GM18526 (cell line): ENCODE results near the gene PCSK6.

Experiments
- POLR2A ChIP-seq: IDR thresholded peaks from 3 replicates; pipeline ENCODE4 v1.6.1; 2011; ENCODE audit not compliant: insufficient read length; ENCODE audit errors: extremely low read depth

Gene PCSK6

GRCh38 chr15:101526890-101527289, 37.4 kb upstream of the PCSK6 start:
- no peak for TF ChIP-seq POLR2A

- no peak for TF ChIP-seq POLR2A
Measured at GRCh38 chr15:101526442-101526841, 36.9 kb upstream of the PCSK6 start.

DNA sequence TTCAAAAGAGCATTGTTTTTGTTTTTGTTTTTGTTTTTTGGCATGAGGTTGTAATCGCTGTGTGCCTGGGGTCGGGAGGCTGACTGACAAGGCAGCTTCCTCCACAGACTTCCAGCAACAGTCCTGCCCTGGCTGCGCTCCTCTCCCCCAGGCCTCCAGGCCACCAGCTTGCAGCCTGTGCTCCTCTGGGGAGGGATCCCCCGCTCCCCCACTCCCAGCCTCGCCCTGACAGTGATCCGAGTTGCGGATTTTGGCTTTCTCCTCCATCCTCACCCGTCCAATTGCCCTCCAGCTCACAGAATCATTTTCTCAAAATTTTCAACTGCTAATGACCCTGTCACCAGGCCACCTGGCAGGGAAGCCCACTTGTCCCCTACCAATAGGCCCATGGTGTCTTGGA, 36.5 kb upstream of the PCSK6 start:
- no peak for TF ChIP-seq POLR2A

GRCh38 chr15:101525087-101525669, 35.7 kb upstream of the PCSK6 start:
- no peak for TF ChIP-seq POLR2A

GRCh38 chr15:101523560-101523940, 34.0 kb upstream of the PCSK6 start:
- no peak for TF ChIP-seq POLR2A

DNA sequence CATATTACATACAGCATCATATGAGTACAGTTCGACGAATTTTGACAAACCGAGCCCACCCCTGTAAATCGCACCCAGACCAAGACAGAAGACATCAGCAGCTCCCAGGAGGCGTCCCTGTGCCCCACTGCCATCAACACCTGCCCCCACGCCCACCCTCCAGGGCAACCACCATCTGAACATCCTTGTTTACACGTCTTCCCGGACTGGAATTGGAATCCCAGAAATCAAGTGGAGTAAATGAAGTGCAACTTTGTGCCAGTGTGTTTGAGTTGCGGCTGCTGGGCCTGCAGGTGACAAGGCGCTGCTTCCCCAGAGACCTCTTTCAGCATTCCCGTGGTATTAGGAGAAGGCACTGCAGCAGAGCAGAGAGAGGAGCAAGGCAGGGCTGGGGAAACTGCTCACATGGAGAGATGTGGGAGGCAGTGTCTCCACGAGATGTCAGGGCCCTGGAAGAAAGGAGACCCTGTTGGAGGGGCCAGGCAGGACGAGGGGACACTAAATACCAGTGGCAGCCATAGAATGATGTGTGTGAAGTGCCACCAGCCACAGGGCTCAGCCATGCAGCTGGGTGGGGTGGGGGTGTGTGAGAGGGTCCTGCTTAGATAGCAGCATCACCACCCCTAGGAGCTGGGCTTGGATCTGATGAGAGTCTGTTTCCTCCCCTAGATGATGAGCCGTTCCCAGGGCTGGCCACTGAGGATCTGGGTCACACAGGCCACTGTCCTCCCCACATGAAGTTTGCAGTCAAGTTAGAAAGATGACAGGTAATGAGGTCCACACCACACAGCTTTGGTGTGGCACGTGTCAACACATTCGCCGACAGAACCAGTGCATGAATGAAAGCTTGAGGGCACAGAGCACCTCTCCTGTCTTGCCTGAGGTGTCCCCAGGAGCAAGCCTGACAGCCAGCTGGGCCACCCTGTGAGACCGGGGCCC, 33.4 kb upstream of the PCSK6 start:
- TF ChIP-seq POLR2A = no peak

DNA sequence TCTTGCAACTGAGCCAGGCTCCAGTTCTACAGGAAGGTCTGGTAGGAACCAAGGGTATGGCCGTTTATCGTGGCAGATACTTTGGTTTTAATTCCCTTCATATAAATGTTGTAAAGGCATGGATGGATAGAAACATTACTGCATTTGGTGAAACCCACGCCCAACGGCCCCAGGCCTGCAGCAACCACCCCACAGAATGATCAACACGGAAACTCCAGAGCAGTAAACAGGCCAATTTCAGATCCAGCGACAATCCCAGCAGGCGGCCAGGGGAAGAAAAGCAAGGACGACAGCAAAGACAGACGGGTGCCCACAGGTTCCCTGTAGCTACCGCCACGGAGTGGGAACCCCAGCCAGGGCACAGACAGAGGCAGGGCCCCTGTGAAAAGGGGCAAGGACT, 32.6 kb upstream of the PCSK6 start:
- TF ChIP-seq POLR2A = no peak

DNA sequence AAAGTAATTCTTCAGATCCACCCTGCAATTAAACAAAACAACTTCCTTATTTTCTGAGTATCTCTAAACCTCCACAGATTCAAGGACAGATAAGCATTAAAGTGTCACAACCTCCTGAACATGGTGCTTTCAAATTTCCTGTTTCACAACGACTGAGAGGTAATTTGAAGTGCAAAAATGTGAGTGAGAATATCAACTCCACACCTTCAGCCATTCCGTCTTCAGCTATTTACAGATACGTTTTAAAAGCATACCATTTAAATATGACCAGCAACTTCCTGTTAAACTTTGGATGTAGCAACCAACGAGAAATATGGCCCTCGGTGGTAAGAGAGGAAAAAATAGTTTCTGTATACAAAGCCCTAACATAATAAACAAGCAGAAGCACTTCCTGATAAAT, 32.1 kb upstream of the PCSK6 start:
- TF ChIP-seq POLR2A = no peak

GRCh38 chr15:101521069-101521468, 31.6 kb upstream of the PCSK6 start:
- TF ChIP-seq POLR2A = no peak

DNA sequence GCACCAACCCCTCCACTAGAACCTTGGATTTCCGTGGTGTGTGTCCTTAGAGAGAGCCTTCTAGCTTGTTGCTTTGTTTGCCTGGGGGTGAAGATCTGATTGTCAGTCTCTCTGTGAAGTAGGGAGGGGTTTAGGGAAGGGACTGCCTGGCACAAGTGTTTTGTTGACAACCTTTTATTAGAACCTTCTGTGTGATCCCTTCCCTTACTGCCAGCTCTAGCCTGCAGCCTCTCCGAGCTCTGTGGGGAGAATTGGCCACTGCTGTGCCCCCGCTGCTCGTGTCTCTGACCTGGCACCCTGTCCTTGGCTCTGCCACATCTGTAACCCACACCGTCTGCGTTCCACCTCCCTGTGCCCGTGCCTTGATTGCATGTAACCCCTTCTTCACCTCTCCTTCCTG, 30.9 kb upstream of the PCSK6 start:
- no peak for TF ChIP-seq POLR2A

- TF ChIP-seq POLR2A = no peak
Measured at GRCh38 chr15:101517504-101517903, 28.0 kb upstream of the PCSK6 start.

DNA sequence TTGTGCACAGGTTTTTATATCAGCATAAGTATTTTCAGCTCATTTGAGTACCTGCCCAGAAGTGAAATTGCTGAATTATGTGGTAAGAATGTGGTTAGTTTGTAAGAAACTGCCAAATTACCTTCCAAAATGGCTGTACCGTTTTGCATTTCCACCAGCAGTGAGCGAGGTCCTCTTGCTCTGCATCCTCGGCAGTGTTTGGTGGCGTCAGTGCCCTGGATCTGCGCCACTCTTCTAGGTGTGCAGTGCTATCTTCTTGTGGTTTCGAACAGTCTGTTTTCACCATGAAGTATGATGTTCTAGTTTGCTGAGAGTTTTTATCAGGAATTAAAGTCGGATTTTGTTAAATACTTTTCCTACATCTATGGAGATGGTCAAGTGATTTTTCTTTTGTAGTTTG, 24.8 kb upstream of the PCSK6 start:
- no peak for TF ChIP-seq POLR2A

DNA sequence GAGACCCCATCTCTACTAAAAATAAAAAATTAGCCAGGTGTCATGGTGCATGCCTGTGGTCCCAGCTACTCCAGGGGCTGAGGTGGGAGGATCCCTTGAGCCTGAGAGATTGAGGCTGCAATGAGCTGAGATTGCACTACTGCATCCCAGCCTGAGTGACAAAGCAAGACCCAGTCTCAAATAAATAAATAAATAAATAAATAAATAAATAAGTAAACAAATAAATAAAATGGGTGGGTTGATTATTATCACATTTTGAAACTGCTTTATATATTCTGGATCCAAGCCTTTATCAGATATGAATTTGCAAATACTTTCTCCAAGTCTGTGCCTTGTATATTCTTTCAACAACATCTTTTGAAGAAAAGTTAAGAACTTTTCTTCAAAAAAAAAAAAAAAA, 22.2 kb upstream of the PCSK6 start:
- TF ChIP-seq POLR2A = no peak

DNA sequence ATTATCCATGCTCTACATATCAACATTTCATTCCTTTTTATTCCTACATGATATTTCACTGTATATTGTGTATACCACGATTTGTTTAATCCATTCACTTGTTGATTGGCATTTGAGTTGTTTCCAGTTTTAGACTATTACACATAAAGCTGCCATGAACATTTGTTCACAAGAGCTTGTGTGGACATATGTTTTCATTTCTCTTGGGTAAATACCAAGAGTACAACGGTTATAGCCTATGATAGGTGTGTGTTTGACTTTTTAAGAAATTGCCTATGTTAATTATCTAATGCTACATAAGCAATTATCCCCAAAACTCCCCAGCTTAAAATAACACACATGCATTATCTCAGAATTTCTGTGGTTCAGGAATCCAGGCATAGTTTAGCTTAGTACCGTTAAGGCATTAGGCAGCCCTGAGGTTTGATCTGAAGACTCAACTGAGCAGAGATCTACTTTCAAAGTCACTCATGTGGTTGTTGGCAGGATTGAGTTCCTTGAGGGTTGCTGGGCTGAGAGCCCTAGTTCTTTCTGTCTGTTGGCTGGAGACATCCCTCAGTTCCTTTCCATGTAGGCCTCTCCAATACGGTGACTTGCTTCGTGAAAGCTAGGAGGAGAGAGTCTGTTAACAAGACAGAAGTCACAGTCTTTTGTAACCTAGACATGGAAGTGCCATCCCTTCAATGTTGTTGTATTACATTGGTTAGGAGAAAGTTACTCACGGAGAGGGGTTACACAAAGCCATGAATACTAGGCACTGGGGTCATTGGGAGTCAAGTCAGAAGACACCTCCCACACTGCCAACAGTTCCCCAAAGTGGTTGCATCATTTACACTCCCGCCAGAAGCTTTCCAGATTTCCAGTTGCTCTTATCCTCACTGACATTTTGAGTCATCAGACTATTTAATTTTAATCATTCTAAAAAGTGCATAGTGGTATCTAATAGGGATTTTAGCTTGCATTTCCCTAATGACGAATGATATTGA, 21.0 kb upstream of the PCSK6 start:
- no peak for TF ChIP-seq POLR2A

DNA sequence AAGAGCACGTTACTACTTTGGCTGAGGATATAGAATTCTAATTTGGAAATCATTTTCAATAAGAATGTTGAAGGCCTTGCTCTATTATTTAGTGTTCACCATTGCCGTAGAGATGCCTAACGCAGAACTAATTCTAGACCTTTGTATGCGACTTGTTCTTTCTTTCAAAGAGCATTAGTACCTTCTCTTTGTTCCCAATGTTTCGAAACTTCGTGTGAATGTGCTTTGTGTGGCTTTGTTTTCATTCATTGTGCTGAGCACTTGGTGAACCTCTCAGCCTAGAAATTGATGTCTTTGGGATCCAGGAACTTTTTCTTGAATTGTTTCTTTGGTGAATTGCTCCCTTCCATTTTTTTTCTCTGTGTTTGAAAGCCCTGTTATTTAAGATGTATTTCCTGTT, 19.8 kb upstream of the PCSK6 start:
- TF ChIP-seq POLR2A = no peak
